K562 (cell line): ENCODE data around the gene SPIC. TPM values are rescaled to one million over a fixed set of nuclear protein-coding genes. Genes with fewer than 3 reads are reported as not detected.

Experiments used
- BCL6 ChIP-seq: fragments of 250-450 bp; sonication (Bioruptor Pico); IDR thresholded peaks from 2 replicates; pipeline ENCODE4 v1.4.0; 2020
- CTBP1 ChIP-seq: fragments of 450-650 bp; IDR thresholded peaks from 2 replicates; pipeline ENCODE4 v1.6.1; 2016; ENCODE audit warnings: borderline replicate concordance
- ELF4 ChIP-seq: fragments of 450-650 bp; formaldehyde crosslinking; IDR thresholded peaks from 2 replicates; pipeline ENCODE4 v1.4.0; 2022; ENCODE audit warnings: missing genetic modification characterization
- ETS2 ChIP-seq: IDR thresholded peaks from 2 replicates; pipeline ENCODE4 v1.6.1; 2016; ENCODE audit warnings: borderline replicate concordance, missing genetic modification characterization, mild to moderate bottlenecking, moderate library complexity, missing compliant biosample characterization; ENCODE audit not compliant: poor library complexity, severe bottlenecking
- FOXA1 ChIP-seq: fragments of 450-650 bp; IDR thresholded peaks from 2 replicates; pipeline ENCODE4 v1.6.1; 2016; ENCODE audit warnings: mild to moderate bottlenecking, borderline replicate concordance
- HDGF ChIP-seq: fragments of 450-650 bp; IDR thresholded peaks from 2 replicates; pipeline ENCODE4 v1.6.1; 2016
- KDM1A ChIP-seq, 2 experiments: fragments of 450-650 bp; IDR thresholded peaks; 2 replicates each; pipeline ENCODE4 v1.6.1; 2016; ENCODE audit warnings: mild to moderate bottlenecking in 2 of 2
- LCOR ChIP-seq: sonication (generic); formaldehyde crosslinking; IDR thresholded peaks from 2 replicates; pipeline ENCODE4 v1.8.0; 2022; ENCODE audit warnings: mild to moderate bottlenecking, missing genetic modification reagents
- MAFG ChIP-seq: fragments of 450-650 bp; conservative IDR thresholded peaks from 2 replicates; pipeline ENCODE4 v1.6.1; 2016; ENCODE audit warnings: missing genetic modification characterization, missing compliant biosample characterization
- MECOM ChIP-seq: fragments of 250-450 bp; sonication (Bioruptor Pico); IDR thresholded peaks from 2 replicates; pipeline ENCODE4 v1.8.0; 2022; ENCODE audit warnings: inconsistent platforms
- NCOA4 ChIP-seq: fragments of 450-650 bp; IDR thresholded peaks from 2 replicates; pipeline ENCODE4 v1.6.1; 2018; ENCODE audit warnings: mild to moderate bottlenecking; ENCODE audit not compliant: partially characterized antibody
- RBM22 ChIP-seq: fragments of 200-400 bp; formaldehyde crosslinking; IDR thresholded peaks from 2 replicates; pipeline ENCODE4 v1.6.1; 2018; ENCODE audit warnings: low read length, low read depth; ENCODE audit not compliant: poor library complexity, severe bottlenecking
- SLC30A9 ChIP-seq: fragments of 250-450 bp; sonication (Bioruptor Pico); IDR thresholded peaks from 2 replicates; pipeline ENCODE4 v1.8.0; 2022; ENCODE audit warnings: mild to moderate bottlenecking, moderate library complexity
- SOX6 ChIP-seq: fragments of 450-650 bp; IDR thresholded peaks from 2 replicates; pipeline ENCODE4 v1.6.1; 2014; ENCODE audit warnings: mild to moderate bottlenecking
- SREBF1 ChIP-seq: fragments of 150-350 bp; IDR thresholded peaks from 2 replicates; pipeline ENCODE4 v1.6.1; 2014; ENCODE audit warnings: antibody characterized with exemption, low read depth, low read length, borderline replicate concordance
- SRSF3 ChIP-seq: fragments of 200-400 bp; formaldehyde crosslinking; IDR thresholded peaks from 2 replicates; pipeline ENCODE4 v1.6.1; 2016; ENCODE audit warnings: mild to moderate bottlenecking, low read length, moderate library complexity; ENCODE audit not compliant: insufficient read depth
- THRAP3 ChIP-seq: fragments of 450-650 bp; IDR thresholded peaks from 2 replicates; pipeline ENCODE4 v1.6.1; 2016; ENCODE audit warnings: mild to moderate bottlenecking, inconsistent platforms, borderline replicate concordance
- polyA plus RNA-seq, 8 experiments: library from polyadenylated mRNA; depleted of rRNA in 4 of 8; stranded (reverse) in 5 of 8; unstranded in 3 of 8; fragments of >200 nt; fragmentation: Nextera tagmentation in 2 of 8; fragmentation: Illumina TruSeq in 1 of 8; extraction: Ambion mirVana in 2 of 8; extraction: Trizol in 1 of 8; gene quantifications; 2 replicates each; pipeline versions ENCODE4 v1.2.1 to v1.2.3, GENCODE V29; 2011 to 2014; ENCODE audit warnings: inconsistent platforms in 1 of 8, missing spikeins in 1 of 8
- total RNA-seq, 7 experiments: library from RNA; depleted of rRNA in 6 of 7; stranded (reverse); fragments of >200 nt in 6 of 7; fragmentation: Illumina TruSeq in 2 of 7; extraction: Trizol in 2 of 7; gene quantifications; 2 replicates each; pipeline versions ENCODE4 v1.2.1 to v1.2.3, GENCODE V29; 2011 to 2021; ENCODE audit warnings: low replicate concordance in 1 of 7
- TF ChIP-seq, protein P1 (sequence below): sonication (generic); formaldehyde crosslinking; IDR thresholded peaks from 2 replicates; pipeline ENCODE4 v1.8.1; 2023; ENCODE audit warnings: mild to moderate bottlenecking, missing genetic modification reagents, moderate library complexity
- TF ChIP-seq, protein P2 (sequence below): sonication (generic); formaldehyde crosslinking; IDR thresholded peaks from 2 replicates; pipeline ENCODE4 v1.8.1; 2023; ENCODE audit warnings: mild to moderate bottlenecking, missing genetic modification reagents
- TF ChIP-seq, protein P3 (sequence below), 2 experiments: IDR thresholded peaks; 2 replicates each; pipeline ENCODE4 v1.6.1; 2011; ENCODE audit warnings: borderline replicate concordance in 1 of 2, control low read depth in 1 of 2, low read depth in 1 of 2, low read length in 1 of 2, mild to moderate bottlenecking in 1 of 2, mixed read lengths in 1 of 2, moderate library complexity in 1 of 2; ENCODE audit not compliant: insufficient read depth in 1 of 2, insufficient read length in 1 of 2, poor library complexity in 1 of 2, severe bottlenecking in 1 of 2; ENCODE audit errors: extremely low read depth in 1 of 2
- TF ChIP-seq, protein P4 (sequence below): fragments of 250-450 bp; sonication (Bioruptor Pico); IDR thresholded peaks from 2 replicates; pipeline ENCODE4 v1.8.0; 2021; ENCODE audit warnings: moderate library complexity, mild to moderate bottlenecking, inconsistent platforms

The SPIC gene
- total and polyA plus RNA-seq, 9 of the 15 experiments (the other 6 are each of a cell fraction or from before 2014, with no cell fraction given): not detected

DNA sequence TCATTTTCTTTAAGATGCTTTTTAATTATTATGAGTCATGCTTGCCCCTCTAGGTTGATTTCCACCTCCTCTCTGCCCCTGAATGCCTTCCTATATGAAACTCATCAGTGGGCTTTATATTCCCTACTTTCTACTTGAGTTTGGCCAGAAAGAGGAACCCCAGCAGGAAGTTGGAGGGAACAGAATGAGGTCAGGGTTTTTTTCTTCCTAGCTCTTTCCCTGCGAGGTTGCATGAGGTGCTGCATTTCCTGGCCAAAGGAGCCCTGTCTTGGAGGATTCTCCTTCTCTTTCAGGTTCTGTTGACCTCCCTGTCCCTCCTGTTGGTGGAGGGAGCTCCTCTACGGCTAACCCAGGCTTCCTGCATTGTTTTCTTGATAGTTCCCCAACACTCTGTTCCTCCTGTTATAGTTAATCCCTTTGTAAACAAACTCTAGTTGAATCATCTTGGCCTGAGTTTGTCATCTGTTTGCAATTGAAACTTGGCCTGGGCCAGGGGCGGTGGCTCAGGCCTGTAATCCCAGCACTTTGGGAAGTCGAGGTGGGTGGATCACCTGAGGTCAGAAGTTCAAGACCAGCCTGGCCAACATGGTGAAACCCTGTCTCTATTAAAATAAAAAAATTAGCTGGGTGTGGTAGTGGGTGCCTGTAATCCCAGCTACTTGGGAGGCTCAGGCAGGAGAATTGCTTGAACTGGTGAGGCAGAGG, 15.3 kb upstream of the SPIC start (continued):
- TF ChIP-seq, protein P1, sequence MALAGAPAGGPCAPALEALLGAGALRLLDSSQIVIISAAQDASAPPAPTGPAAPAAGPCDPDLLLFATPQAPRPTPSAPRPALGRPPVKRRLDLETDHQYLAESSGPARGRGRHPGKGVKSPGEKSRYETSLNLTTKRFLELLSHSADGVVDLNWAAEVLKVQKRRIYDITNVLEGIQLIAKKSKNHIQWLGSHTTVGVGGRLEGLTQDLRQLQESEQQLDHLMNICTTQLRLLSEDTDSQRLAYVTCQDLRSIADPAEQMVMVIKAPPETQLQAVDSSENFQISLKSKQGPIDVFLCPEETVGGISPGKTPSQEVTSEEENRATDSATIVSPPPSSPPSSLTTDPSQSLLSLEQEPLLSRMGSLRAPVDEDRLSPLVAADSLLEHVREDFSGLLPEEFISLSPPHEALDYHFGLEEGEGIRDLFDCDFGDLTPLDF (CRISPR knock-in tag): no peak
- no peak for TF ChIP-seq SREBF1
- TF ChIP-seq MECOM (CRISPR knock-in tag): no peak
- peak; percentile 33; the same call in 1 of the 2 replicates for TF ChIP-seq CTBP1
- no peak for TF ChIP-seq BCL6 (CRISPR knock-in tag)
- no peak for TF ChIP-seq NCOA4
- TF ChIP-seq SLC30A9 (CRISPR knock-in tag): no peak
- no peak for TF ChIP-seq RBM22
- TF ChIP-seq SOX6: peak; percentile 86; the same call in 1 of the 2 replicates
- no peak for TF ChIP-seq KDM1A (IDR thresholded peaks at IDR 0.05)
- TF ChIP-seq, protein P2, sequence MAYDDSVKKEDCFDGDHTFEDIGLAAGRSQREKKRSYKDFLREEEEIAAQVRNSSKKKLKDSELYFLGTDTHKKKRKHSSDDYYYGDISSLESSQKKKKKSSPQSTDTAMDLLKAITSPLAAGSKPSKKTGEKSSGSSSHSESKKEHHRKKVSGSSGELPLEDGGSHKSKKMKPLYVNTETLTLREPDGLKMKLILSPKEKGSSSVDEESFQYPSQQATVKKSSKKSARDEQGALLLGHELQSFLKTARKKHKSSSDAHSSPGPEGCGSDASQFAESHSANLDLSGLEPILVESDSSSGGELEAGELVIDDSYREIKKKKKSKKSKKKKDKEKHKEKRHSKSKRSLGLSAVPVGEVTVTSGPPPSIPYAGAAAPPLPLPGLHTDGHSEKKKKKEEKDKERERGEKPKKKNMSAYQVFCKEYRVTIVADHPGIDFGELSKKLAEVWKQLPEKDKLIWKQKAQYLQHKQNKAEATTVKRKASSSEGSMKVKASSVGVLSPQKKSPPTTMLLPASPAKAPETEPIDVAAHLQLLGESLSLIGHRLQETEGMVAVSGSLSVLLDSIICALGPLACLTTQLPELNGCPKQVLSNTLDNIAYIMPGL: no peak
- no peak for TF ChIP-seq THRAP3
- no peak for TF ChIP-seq ELF4 (CRISPR knock-in tag)
- TF ChIP-seq HDGF: no peak
- TF ChIP-seq, protein P3, sequence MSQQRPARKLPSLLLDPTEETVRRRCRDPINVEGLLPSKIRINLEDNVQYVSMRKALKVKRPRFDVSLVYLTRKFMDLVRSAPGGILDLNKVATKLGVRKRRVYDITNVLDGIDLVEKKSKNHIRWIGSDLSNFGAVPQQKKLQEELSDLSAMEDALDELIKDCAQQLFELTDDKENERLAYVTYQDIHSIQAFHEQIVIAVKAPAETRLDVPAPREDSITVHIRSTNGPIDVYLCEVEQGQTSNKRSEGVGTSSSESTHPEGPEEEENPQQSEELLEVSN (IDR thresholded peaks at IDR 0.05; ENCODE audit: borderline replicate concordance in 1 of 2, extremely low read depth in 1 of 2, insufficient read depth in 1 of 2, insufficient read length in 1 of 2, low read depth in 1 of 2, low read length in 1 of 2, poor library complexity in 1 of 2, severe bottlenecking in 1 of 2): no peak
- no peak for TF ChIP-seq LCOR
- no peak for TF ChIP-seq FOXA1
- TF ChIP-seq, protein P4, sequence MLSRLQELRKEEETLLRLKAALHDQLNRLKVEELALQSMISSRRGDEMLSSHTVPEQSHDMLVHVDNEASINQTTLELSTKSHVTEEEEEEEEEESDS (CRISPR knock-in tag): no peak
- no peak for TF ChIP-seq ETS2
- TF ChIP-seq MAFG (tag): no peak
- TF ChIP-seq SRSF3: no peak
